HG02840 (cell line): ENCODE measurements around the gene ACACA.
"Not testable (repeated sequence)": the region's sequence is repeated elsewhere in the genome, so short reads cannot be mapped to it uniquely, and the experiment has no call there.

Experiments used
- ATAC-seq: cut with Tn5 transposase; IDR thresholded peaks from one replicate; pipeline ENCODE4 v1.9.1; 2021; ENCODE audit warnings: mild to moderate bottlenecking, moderate library complexity, moderate number of reproducible peaks; ENCODE audit not compliant: unreplicated experiment, low FRiP score

Gene ACACA

DNA sequence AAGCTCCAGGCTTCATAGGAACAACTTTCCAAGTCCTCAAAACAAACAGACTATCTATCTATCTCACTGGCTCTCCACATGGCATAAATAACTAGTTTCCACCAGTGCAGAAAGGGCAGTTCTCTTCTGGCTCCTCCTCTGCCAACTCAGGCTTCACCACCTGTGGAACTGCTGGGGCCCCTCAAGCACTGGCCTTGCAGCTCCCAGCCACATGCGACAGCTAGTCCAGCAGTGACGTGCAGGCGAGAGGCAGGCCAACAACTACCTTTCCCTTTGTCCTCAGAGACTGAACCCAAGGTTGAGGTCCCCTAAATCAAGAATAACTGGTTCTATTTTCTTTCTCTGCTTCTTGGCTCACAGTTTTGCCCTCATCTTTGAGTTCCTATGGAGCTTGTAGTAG, 320.3 kb downstream of the ACACA start:
- no peak for ATAC-seq

DNA sequence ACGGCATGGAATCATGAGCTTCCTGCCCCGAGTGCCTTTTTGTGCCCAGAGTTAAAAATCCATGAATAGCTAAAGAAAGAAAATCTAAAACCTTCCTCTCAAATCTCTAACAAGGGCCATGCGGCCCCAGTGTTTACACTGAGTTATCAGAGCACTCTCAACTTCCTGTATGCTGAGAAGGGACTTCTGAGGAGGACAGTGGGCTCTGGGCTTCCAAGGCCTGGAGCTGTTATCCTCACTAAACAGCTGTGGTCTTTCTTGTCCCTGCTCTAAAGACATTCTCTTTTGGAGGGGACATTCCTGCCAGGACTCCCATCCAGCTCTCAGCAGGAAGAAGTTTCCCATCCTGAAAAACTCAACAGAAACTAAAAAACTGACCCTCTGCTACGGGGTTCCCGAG, 322.3 kb downstream of the ACACA start:
- ATAC-seq = no peak

DNA sequence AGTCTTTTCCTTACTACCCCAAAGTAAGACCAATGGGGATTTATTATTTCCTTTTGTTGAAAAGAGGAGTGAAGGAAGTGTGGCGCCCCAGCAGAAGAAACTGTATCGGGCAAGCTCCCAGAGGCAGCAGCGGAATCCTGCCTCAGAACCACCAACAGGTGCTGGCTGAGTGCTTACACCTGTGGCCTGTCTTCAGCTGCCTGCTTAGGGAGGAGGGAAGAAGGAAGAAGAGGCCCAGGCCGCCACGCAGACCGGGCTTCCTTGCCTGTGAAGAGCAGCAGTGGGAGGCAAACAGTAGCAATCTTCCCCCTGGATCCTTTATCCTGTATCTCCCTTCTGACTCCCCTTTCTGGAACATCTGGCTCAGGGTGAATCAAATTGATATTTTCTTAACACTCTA, 323.2 kb downstream of the ACACA start:
- no peak for ATAC-seq

DNA sequence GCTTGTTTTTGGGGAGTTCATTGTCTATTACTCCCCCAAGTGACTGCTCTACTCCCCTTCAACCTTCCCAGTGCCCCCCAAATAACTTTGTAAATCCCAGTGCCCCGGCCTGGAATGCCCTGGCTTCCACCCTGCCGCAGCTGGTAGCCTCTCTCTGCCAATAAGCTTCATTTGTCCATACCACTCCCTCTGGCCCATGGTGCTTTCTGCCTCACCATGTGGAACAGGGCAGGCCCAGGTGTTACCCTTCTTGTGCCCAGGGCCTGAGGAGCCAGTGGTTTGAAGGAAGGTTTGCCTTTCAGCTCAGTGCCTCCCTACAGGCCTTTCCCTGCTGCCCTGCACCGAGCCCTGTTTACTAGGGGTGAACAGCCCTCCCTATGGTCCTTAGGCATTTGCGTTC, 323.7 kb downstream of the ACACA start:
- ATAC-seq = no peak

DNA sequence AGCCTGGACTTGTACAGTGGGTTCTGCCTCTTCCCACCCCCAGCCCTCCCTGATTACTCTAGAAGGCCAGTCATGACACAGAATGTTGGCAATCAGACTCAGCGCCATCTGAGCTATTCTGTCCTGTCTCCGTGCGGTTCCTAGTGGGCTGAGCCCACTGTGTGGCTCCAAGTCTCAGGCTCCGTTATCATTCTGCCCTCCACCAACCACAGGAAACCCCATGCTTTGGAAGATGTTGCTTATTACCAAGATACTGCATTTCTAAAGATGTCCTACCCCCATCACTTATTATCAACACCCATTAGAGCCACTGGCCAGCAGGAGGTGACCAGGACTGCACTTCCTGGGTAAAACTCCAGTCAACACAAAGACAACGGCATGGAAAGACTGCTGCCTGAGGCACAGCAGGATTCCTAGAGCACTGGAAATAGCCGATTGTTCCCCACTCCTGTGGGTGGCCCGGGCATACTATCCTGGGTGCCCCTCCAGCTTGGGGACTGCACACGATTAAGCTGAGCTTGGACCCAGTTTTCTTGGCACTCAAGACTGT, 324.2 kb downstream of the ACACA start:
- no peak for ATAC-seq

DNA sequence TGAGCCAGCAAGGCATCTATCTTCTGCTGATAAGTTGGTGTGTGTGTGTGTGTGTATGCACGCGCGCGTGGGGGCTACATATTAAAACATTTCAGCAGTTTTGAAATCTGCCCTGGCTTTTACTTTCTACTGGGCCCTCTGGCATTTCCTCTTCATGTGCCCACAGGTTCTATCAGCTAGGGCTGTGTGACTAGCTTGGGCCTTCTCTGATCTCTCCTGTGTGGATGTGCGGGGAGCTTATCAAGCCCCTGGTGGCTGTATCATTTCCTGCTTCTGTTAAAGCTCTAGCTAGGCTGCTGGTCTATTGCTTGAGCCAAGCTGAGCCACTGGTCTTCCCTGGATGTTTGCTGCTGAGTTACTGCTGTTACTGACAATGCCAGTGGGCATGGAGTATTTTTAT, 325.3 kb downstream of the ACACA start:
- ATAC-seq = no peak

DNA sequence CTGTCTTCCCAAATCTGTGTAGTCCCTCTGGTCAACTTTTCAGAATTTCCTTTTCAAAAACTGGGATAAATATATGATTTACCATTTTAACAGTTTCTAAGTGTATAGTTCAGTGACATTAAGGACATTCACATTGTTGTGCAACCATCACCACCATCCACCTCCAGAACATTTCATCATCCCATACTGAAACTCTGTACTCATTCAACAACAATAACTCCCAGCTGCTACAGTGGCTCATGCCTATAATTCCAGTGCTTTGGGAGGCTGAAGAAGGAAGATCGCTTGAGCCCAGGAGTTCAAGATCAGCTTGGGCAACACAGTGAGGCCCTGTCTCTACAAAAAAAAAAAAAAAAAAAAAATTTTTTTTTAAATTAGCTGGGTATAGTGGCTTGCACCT, 326.9 kb downstream of the ACACA start:
- no peak for ATAC-seq

DNA sequence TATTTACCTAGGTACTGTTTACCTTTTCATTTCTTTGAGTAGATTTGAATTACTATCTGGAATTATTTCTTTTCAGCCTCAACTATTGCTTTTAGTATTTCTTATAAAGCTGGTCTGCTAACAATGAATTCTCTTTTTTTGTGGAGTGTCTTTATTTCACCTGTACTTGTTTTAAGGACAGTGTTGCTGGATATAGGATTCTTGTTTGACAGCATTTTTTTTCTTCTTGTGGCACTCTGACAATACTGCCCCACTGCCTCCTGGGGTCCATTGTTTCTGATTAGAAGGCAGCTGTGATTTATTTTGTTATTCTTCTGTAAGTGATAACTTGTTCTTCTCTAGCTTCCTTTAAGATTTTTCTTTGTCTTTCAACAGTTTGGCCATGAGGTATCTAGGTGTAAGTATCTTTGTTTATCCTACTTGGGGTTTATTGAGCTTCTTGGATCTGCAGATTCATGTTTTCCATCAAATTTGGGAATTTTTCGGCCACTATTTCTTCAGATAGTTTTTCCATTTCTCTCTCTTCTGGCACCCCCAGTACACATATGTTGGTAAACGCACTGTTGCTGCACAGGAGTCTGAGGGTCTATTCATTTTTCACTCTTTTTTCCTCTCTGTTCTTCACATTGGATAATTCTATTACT, 327.4 kb downstream of the ACACA start:
- no peak for ATAC-seq

DNA sequence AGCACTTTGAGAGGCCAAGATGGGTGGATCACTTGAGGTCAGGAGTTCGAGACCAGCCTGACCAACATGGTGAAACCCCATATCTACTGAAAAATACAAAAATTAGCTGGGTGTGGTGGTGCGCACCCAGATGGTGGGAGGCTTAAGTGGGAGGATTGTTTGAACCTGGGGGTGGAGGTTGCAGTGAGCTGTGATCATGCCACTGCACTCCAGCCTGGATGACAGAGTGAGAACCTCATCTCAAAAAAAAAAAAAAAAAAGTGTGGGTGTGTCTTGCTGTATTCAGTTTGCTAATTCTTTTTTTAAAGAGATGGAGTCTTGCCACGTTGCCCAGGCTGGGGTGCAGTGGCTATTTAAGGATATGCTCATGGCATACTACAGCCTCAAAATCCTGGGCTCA, 333.2 kb downstream of the ACACA start:
- ATAC-seq = not testable (repeated sequence)

DNA sequence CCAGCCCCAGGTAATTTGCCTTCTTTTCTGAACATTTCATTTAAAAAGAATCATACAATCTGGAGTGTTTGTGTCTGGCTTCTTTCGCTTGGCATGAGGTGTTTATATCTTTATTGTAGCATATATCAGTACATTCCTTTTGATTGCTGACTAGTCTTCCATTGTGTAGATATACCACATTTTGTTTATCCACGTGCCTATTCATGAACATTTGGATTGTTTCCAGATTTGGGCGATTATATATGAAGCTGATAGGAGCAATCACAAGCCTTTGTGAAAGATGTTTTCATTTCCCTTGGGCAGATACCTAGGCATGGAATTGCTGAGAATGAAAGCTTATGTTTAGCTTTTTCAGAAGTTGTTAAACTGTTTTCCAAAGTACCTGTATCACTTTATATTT, 337.5 kb downstream of the ACACA start:
- no peak for ATAC-seq

DNA sequence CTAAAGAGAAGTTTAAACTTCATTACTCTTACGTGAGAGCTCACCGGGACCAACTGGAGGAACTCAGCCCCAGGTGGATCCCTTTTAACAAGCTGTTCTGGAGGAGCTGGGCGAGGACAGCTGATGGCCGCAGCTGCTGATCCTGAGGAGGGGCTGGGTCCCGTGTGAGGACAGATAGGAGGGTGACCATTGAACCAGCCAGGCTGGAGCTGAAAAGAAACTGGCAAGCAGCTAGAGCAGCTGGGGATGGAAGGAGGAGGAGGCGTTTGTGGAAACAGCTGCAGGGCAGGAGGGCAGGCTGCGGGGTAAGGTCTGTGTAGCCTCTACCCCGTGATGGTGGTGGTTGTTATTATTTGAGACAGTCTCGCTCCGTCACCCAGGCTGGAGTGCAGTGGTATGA, 338.4 kb downstream of the ACACA start:
- ATAC-seq = no peak

DNA sequence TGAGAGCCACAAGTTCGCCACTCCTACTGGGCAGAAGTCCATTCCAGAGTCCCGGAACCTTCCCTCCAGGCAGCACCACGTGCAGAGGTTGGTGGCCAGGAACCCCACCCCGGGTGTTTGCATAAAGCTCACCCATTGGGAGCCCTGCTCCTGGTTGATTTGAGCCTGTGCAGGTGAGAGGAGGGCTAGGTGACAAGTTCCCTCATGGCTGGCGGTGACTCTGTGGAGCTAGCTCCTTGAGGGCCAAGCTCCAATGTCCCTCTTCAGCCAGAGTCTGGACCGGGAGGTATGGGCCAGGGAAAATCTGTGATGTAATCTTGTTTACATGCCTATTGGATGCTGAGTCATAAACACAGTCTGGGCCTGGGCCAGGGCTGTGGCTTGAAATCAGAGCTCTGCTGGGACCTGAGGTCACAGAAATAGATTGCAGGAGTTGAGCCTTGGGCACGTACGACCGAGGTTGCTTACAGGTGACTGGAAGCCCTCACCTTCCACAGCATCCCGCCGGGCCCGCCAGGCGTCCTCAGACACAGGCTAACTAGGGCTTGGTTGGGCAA, 339.0 kb downstream of the ACACA start:
- ATAC-seq = no peak

DNA sequence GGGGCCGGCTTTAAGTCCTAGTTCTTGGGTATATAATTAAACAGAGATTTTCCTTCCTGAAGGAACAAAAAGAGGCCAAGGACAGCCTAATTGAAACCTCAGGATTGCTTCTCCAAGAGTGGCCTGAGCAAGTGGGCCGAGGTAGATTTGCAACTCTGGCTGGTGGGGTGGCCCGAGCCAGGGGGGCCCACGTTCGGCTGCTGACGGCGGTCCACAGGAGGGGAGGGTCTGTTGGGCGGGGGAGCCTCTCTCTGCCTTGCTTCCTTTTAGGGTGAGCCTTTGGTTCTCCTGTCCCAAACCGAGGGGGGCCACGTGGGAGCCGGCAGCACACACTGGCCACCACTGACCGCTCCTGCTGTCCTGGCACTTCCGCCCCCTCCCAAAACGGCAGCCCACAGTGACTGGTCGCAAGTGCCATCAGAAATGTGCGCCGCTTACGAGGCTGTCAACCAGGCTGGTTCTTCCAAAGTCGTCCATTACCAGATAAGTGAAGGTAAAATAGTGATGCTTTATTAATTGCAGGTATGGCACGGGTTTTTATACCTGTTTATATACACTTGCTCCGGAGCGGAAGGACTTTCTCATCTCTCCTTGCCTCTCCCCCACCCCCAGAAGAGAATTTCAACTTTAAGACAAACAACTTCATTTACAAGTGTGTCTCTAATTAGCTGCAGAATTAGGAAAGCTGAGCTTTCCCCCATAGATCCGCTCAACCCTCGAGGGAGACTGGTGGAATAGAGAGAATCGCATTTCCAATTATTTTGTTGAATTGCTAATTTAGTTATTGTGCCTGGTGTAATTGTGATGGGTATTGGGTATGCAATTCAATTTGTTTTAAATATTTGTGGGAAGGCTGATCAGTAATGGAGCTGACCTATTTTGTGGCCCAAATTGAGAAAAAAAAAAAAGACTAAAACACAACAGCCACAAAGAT, 340.0 kb downstream of the ACACA start:
- no peak for ATAC-seq

DNA sequence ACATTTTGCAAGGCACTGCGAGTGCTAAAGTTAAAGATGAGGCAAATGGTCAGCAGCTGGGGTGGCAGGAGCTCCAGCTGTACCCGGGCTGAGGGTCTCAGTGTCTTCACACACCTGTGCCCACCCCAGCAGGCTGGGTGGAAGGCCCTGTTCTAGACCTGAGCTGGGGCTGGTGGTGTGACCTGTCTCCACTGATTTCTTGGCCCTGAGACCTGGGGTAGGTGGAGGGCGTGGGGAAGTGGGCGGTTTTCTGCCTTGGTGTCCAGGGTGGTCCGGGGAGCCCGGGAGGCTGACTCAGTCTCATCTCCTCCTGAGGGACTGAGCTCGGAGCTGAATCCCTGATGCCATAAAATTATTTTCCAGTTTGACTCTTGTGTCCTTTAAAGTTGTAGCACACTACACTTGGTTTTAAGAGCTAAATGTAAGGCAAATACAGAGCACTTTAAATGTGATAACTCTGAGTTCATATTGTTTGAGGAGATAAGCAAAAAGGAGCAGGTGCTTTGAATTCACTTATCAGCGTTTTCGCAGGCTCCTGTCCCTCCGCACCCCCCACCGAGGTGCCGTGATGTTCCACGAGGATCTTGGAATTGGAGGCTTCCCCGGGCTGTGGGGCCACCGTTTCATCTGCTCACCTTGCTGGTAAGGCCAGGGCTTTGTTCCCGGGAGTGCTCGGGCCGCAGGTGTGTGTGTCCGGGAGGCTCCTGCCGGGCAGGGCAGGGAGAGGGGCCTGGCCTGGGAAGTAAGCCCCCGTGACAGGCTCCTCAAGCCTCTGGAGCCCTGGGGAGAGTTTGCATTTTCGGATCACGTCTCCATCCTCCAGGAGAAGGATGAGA, 340.9 kb downstream of the ACACA start:
- no peak for ATAC-seq

DNA sequence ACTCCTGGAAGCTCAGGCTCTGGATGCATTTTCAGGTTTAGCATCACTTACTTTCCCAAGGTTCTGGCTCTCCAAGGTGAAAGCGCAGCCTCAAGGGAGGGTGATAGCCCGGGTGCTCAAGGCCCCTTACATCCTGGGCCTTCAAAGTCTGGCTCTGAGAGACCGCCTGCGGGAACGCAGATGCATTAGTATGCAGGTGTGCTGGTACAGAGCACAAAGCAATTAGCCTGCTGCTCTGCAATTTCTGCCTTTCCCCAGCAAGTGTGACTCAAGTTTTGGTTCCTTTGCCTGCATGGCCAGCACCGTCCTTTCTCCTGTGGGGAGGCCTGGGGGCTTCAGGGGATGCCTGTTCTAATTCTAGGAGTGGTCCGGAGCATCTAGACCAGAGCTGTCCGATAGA, 341.7 kb downstream of the ACACA start:
- ATAC-seq = no peak

DNA sequence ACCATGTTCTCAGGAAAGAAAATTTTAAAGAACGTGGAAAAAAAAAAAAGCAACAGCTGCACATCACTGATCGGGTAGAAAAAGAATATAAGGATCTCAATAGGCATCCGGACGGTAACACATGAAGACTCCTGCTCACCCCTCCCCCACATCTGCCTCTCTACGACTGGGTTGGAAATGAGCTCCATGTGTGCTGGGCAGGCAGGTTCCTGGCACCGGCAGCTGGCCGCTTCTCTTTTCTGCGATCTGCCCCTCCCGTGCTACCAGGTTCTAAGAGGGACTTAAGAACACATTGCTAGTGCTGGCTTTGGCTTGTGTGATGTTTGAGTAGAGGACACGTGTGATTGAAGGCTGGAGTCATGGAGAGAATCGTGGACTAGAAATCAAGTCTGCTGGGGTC, 342.4 kb downstream of the ACACA start:
- ATAC-seq = no peak

DNA sequence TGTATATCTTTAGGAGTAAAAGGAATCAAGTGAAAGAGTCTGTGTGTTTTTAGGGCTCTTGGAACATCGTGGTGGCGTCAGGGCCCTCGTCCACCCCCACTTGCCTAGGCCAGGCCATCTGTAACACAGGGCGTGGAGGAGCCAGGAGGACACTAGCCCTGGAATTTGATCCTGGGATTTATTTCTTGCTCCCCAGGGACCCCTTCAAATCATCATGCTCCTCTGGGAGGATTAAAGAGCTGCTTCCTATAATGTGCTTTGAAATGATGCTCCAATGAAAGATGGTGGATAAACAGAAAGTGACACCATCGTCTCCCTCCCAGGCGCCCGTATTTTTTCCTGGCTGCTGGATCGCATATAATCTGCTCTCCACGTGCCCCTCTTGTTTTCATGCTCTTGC, 344.6 kb downstream of the ACACA start:
- ATAC-seq = no peak

DNA sequence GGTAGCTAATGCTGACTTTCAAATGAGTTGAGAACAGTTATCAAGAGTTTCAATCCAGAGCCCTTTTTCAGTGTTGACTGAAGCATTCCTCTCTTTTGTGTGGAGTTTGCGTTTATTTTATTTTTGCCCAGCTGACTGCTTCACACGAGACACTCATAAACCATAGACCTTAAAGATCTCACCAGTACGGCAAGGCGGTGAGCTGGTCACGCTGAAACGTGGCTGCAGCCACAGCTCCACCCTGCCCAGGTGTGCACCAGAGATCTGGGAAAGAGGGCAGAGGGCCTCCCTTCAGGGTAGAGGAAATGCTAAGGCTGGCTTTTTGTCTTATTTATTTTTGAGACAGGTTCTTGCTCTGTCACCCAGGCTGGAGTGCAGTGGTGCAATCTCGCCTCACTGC, 345.7 kb downstream of the ACACA start:
- ATAC-seq = no peak

DNA sequence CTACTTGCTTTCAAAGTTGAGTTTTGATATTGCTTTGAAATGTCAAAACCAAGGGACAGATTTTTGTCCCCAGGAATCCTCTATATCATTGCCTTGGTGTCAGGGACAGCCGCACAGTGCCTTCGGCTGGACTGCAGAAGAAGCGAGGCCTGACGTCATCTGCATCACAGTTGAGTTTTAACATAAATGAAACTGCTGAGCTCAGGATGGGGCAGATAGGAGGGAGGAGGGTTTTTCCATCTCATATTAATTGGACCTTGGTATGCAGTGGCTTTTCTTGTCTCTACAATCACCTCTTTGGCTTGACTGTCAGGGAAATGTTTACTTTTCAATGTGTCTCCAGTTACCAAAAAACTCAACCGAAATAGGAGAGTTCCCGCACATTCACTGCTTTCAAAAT, 346.5 kb downstream of the ACACA start:
- no peak for ATAC-seq

DNA sequence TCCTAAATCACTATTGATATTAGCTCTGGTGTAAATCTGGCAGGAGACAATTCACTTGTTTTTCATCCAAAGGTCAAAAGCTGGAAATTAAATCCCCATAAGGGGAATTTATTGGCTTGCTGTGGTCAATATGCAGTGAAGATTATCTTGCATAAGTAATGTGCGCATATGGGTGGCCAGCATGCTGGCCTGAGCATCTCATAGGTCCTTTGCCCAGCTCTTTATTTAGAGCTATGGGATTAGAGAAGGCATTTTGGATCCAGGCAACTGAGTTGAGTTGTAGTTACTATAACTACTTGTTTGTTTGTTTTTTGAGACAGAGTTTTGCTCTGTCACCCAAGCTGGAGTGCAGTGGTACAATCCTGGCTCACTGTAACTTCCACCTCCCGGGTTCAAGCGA, 347.1 kb downstream of the ACACA start:
- ATAC-seq = no peak

DNA sequence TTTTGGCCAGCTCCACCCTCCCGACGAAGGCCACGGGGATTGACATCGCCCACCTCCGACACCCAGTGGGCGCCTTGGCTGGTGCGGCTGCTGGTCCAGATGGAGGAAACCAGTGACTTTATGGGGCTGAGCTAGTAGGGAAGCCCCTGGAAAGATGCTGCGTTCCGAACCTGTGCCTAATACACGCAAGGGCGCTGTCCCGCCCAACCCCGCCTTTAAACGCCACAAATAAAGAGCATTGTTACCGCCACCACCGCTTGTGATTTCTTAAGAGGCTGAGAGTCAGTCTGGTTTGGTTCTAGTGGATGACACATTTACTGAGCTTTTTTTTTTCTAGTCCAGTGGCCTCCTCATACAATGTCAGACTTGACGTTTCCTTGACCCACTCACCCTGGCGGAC, 350.0 kb downstream of the ACACA start:
- no peak for ATAC-seq
